HL-60 (cell line): Measurements from ENCODE around the gene KCTD16.

Experiments used
- DNase-seq, 2 experiments: peaks; one replicate each; pipeline ENCODE4 v3.0.0-alpha.2; 2010 to 2020; ENCODE audit warnings: low read depth in 1 of 2, low spot score in 1 of 2
- H3K27ac ChIP-seq: fragments of 250-450 bp; sonication (Bioruptor Pico); replicated peaks from 2 replicates; pipeline ENCODE4 v1.5.1; 2020; ENCODE audit warnings: mild to moderate bottlenecking, moderate library complexity
- H3K27me3 ChIP-seq: fragments of 250-450 bp; sonication (Bioruptor Pico); 2 replicates; pipeline ENCODE4 v1.5.1; 2021; ENCODE audit warnings: mild to moderate bottlenecking, moderate library complexity; ENCODE audit not compliant: insufficient read depth, poor library complexity, severe bottlenecking
- H3K4me3 ChIP-seq: replicated peaks from 2 replicates; pipeline ENCODE4 v1.5.1; 2011; ENCODE audit warnings: mild to moderate bottlenecking, control low read depth, low read length; ENCODE audit not compliant: insufficient read depth
- GABPA ChIP-seq: IDR thresholded peaks from 2 replicates; pipeline ENCODE4 v1.6.1; 2012; ENCODE audit warnings: low read depth
- POLR2AphosphoS5 ChIP-seq: IDR thresholded peaks from 2 replicates; pipeline ENCODE4 v1.6.1; 2012; ENCODE audit warnings: low read depth
- SPI1 ChIP-seq: IDR thresholded peaks from 2 replicates; pipeline ENCODE4 v1.6.1; 2012; ENCODE audit warnings: low read depth, mild to moderate bottlenecking, borderline replicate concordance
- TF ChIP-seq, protein P1 (sequence below): IDR thresholded peaks from 2 replicates; pipeline ENCODE4 v1.6.1; 2012; ENCODE audit warnings: low read depth; ENCODE audit not compliant: insufficient replicate concordance
- TF ChIP-seq, protein P2 (sequence below): IDR thresholded peaks from one replicate; pipeline ENCODE4 v1.5.1; 2011; ENCODE audit warnings: low read length, control low read depth, inconsistent platforms; ENCODE audit not compliant: insufficient read depth

The KCTD16 gene

DNA sequence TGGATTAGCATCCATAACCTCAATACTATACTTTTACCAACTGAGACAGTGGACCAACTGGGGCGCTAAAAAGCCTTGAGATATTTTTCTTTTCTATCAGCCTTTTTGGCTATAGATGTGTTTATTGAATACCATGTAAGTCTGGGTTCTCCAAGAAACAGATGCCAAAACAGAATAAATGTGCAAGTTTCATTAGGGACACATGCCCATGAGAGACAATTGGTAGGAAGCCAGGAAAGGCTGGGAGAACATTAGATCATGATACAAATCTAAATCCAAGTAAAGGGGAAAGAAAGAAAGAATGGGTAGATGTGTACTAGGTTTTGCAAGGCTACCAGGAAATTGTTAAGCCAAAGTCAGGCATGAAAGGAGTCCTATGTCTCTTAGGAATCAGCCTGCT, 152.5 kb downstream of the KCTD16 start:
- Histone ChIP-seq H3K4me3 (no peak overlapping the region), H3K27ac (no peak overlapping the region), H3K27me3 (no peaks in the 10 kb centered on the region)
- DNase-seq: no peak
- no peak for TF ChIP-seq SPI1
- TF ChIP-seq, protein P1, sequence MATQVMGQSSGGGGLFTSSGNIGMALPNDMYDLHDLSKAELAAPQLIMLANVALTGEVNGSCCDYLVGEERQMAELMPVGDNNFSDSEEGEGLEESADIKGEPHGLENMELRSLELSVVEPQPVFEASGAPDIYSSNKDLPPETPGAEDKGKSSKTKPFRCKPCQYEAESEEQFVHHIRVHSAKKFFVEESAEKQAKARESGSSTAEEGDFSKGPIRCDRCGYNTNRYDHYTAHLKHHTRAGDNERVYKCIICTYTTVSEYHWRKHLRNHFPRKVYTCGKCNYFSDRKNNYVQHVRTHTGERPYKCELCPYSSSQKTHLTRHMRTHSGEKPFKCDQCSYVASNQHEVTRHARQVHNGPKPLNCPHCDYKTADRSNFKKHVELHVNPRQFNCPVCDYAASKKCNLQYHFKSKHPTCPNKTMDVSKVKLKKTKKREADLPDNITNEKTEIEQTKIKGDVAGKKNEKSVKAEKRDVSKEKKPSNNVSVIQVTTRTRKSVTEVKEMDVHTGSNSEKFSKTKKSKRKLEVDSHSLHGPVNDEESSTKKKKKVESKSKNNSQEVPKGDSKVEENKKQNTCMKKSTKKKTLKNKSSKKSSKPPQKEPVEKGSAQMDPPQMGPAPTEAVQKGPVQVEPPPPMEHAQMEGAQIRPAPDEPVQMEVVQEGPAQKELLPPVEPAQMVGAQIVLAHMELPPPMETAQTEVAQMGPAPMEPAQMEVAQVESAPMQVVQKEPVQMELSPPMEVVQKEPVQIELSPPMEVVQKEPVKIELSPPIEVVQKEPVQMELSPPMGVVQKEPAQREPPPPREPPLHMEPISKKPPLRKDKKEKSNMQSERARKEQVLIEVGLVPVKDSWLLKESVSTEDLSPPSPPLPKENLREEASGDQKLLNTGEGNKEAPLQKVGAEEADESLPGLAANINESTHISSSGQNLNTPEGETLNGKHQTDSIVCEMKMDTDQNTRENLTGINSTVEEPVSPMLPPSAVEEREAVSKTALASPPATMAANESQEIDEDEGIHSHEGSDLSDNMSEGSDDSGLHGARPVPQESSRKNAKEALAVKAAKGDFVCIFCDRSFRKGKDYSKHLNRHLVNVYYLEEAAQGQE: no peak
- TF ChIP-seq, protein P2, sequence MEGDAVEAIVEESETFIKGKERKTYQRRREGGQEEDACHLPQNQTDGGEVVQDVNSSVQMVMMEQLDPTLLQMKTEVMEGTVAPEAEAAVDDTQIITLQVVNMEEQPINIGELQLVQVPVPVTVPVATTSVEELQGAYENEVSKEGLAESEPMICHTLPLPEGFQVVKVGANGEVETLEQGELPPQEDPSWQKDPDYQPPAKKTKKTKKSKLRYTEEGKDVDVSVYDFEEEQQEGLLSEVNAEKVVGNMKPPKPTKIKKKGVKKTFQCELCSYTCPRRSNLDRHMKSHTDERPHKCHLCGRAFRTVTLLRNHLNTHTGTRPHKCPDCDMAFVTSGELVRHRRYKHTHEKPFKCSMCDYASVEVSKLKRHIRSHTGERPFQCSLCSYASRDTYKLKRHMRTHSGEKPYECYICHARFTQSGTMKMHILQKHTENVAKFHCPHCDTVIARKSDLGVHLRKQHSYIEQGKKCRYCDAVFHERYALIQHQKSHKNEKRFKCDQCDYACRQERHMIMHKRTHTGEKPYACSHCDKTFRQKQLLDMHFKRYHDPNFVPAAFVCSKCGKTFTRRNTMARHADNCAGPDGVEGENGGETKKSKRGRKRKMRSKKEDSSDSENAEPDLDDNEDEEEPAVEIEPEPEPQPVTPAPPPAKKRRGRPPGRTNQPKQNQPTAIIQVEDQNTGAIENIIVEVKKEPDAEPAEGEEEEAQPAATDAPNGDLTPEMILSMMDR: no peak
- TF ChIP-seq POLR2AphosphoS5: no peak
- TF ChIP-seq GABPA: no peak

DNA sequence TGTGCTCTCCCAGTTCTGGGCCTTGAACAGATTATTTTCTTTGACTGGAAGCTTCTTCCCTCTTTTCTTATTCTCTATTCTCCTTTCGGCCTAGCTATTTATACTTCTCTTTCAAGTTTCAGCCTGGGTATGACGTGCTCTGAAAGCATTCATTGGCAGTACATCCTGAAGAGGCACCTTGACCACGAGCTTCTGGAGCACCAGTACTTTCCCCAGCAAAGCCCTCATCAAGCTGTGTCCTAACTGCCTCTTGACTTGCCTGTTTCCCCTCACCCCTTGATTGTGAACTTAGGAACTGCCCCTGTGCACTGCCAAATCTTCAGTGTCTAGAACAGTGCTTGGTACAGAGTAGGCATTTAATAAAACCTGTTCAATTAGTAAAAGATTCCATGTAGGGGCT, 154.9 kb downstream of the KCTD16 start:
- H3K27ac ChIP-seq: no peak overlapping the region

DNA sequence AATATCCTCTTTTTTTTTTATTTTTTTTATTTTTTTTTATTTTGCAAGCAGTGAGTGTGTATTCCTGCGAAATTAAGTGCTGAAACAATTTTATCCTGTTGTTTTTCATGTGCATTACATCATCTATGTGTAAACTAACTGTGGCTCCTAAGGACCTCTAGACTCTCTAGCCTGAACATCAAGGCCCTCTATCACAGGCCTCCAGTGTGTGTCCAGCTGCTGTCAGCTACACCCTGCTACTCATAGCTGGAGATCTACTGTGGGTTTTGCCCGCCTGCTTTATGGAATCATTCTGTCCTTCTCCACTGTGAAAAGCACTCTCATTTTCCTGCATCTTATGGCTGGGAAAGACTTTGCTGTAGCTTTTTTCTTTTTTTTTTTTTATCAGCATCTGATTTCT, 157.8 kb downstream of the KCTD16 start:
- TF ChIP-seq, protein P1: no peak
- TF ChIP-seq SPI1: no peak
- no peak for TF ChIP-seq POLR2AphosphoS5
- TF ChIP-seq GABPA: no peak
- TF ChIP-seq, protein P2: no peak
- Histone ChIP-seq H3K27me3 (no peaks in the 10 kb centered on the region), H3K4me3 (no peak overlapping the region), H3K27ac (no peak overlapping the region)
- no peak for DNase-seq

More for the DNA sequence above, 154.9 kb downstream of the KCTD16 start:
- no peaks in the 10 kb centered on the region for H3K27me3 ChIP-seq
- H3K4me3 ChIP-seq: no peak overlapping the region
- TF ChIP-seq, protein P2: no peak
- TF ChIP-seq GABPA (no peak), POLR2AphosphoS5 (no peak), SPI1 (no peak)
- TF ChIP-seq, protein P1: no peak
- DNase-seq: no peak
